GM15510 (cell line): ENCODE data around the gene STX3.

ENCODE experiments used
- POLR2A ChIP-seq: IDR thresholded peaks from 3 replicates; pipeline ENCODE4 v1.6.1; 2011; ENCODE audit warnings: borderline replicate concordance; ENCODE audit not compliant: insufficient read length; ENCODE audit errors: extremely low read depth

The STX3 gene

DNA sequence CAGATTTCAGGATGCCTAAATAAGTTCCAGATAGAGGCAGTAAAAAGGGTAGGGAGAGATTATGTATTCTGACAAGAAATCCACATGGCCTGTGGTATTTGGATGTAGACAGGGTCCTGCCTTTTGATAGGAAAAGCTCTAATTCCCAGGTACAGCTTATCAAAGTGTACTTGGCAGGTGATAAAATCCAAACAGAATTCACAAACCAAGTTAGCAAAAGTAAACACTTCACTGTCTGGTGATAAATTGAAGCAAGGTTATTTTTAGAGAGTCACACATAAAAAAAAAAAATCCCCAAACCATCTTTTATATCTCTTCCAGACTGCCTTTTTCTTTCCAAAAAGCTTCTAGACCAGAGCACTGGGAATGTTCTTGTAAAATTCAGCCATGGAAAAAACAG, 84.4 kb downstream of the STX3 start:
- no peak for TF ChIP-seq POLR2A

DNA sequence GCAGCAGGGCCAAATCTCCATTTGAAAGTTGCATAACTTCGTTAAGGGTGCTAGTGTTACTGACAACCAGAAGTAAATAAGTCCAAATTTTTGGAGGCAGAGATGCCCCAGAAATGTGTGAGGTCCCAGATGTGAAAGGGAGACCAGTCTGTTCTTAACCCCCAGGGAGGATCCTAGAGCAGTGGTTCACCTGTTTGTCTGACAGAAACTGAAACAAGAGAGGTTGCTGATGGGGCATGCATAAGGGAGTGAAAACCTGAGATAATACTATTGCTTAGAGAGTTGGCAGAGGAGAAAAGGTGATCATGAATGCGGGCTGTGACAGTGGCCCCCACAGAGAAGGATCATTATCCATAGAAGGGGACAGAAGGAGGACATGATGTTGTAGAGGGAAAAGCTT, 86.3 kb downstream of the STX3 start:
- TF ChIP-seq POLR2A, result no peak

DNA sequence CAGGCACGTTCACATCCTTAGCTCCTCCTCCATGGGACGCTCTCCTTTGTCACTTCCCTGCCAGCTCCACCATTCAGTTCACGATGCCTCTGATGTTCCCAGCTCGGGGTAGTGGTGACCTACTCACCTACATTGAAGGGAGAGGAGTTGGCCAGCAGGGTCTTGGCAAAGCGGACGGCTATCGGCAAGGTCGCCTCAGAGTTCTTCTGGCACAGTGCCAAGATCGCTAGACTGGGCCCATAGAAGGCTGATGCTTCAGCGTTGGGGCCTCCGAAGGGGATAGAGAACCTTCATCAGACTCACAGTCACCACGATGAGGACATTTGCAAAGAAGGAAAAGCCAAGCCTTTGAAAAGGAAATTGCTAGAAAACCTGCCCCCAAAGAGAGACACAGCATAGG, 87.1 kb downstream of the STX3 start:
- TF ChIP-seq POLR2A, result no peak

DNA sequence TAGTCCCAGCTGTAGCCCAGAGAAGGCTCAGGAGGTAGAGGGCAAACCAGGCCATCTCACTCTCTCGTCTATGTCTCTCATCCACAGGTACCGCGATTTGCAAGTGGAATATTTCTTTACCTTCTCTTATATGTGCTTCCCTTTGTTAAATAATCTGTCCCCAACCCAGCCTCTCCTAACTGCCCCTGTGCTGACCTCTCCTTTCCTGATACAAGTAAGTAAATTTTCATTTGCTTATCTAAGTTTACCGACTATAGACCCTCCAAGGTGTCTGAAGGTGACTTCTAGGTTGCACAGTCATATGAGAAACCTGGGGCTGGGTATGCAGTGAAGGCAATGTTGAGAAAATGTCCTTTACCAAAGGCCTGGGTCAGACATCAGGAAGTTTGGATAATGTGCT, 90.2 kb downstream of the STX3 start, which contains the start of gene CBLIF:
Gene CBLIF (minus strand): TSS at position 101 of the 400 bp plus-strand sequence. CDS start 46 bp downstream, at position 55.
- no peak for TF ChIP-seq POLR2A

DNA sequence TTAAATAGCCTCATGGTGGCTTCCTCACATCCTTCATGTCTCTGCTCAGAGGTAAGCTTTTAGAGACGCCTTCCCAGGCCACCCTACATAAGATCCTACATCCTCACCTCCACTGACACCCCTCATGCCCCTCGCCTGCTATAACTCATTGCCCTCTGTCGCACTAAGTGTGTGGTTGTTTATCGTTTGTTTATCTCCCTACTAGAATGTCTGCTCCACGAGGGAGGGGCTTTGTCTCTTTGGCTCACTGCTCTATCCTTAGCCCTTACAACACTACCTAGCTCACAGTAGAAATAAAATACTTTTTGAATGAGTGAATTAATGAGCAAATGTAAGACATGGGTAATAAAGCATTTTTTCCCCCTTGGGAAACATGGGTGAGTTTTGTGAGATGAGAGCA, 91.4 kb downstream of the STX3 start:
- no peak for TF ChIP-seq POLR2A

DNA sequence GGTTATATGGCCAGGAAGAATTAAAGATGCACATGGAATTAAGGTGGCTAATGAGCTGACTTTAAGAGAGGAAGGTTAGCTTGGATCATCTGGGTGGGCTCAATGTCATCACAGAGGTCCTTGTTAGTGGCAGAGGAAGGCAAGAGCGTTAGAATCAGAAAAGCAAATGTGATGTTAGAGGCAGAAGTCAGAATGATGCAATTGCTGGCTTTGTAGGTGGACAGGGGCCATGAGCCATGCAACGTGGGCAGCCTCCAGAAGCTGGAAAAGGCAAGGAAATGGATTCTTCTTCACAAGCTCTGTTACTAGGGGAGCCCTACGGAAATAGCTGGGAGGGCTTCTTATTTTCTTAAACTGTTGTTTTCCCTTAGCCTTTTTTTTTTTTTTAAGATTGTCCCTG, 92.5 kb downstream of the STX3 start:
- no peak for TF ChIP-seq POLR2A

DNA sequence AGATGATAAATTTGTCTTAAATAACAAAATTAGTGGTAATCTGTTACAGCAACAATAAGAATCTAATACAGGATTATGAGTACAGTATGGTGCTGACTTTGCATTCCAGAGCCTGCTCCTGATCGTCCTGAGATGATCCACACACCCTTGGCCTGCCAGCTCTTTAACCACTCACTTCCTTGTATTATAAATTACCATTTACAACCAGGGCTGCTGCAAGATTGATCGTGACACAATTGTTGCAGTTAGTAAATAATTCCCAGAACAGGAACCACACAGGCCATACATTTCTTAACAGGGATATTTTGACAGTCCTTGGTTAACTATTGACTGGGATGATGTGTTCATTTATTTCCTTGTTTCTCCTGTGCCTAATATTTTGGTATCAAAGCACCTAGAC, 94.0 kb downstream of the STX3 start:
- no peak for TF ChIP-seq POLR2A

DNA sequence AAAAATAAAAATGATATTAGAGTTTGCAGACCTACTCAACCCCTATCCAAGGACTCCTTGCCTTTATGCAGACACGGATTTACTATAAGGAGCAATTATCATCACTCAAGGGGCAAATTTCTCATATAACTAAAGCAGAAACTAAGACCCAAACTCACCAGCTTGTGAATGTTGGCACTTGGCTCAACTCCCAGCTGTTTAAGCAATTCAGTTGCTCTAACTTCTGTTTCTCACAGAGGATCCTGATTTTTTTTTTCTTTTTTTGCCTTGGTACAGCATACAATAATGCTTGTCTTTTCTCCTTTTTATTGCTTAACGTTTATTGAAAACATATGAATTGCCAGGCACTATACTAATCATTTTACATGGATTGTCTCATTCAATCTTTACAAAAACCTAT, 99.7 kb downstream of the STX3 start:
- TF ChIP-seq POLR2A, result no peak
